HepG2 (cell line): ENCODE data around the gene ZNF677. TPM values are rescaled to one million over a fixed set of nuclear protein-coding genes. Genes with fewer than 3 reads are reported as not detected.

Experiments
- ATAC-seq: fragments of 200-7000 bp; cut with Tn5 transposase; 3 replicates; pipeline ENCODE4 v1.9.1; 2020; ENCODE audit warnings: mild to moderate bottlenecking, moderate library complexity
- BruUV-seq: library from RNA; stranded (reverse); fragments of 400-500 nt; replicated peaks from 2 replicates; lab custom pipeline; 2021; lab: Mats Ljungman, UMichigan
- CTCF ChIA-PET: fragments of 300-600 bp; formaldehyde crosslinking; extraction: SDS; loops from one replicate; lab custom pipeline; 2021; ENCODE audit warnings: low total read pairs, inconsistent platforms, low intra/inter-chr PET ratio; lab: Yijun Ruan, JAX
- POLR2A ChIA-PET: fragments of 350-600 bp; sonication (Branson Sonifier 250); formaldehyde crosslinking; loops from one replicate; lab custom pipeline; 2020; ENCODE audit warnings: antibody characterized with exemption, inconsistent platforms; lab: Yijun Ruan, JAX
- DNase-seq: peaks from one replicate; pipeline ENCODE4 v3.0.0-alpha.2; 2015; ENCODE audit warnings: low spot score
- FAIRE-seq: peaks from 3 replicates; lab custom pipeline; 2011; peaks lifted over from hg19 to GRCh38; lab: Jason Lieb, UNC
- H2AFZ ChIP-seq: one replicate; pipeline ENCODE4 v1.6.1; 2011; ENCODE audit warnings: low read length, inconsistent platforms
- H3K27ac ChIP-seq: fragments of 300-600 bp; 3 replicates; pipeline ENCODE4 v1.8.0; 2011; ENCODE audit warnings: mixed run types, mild to moderate bottlenecking, mixed read lengths, low read length, inconsistent platforms; ENCODE audit not compliant: insufficient read depth; ENCODE audit errors: extremely low read length
- H3K27me3 ChIP-seq, 2 experiments: fragments of 200-600 bp in 1 of 2; 2 replicates in 1 of 2; 3 replicates in 1 of 2; pipeline versions ENCODE4 v1.6.0 to v1.8.0; 2011; ENCODE audit warnings: low read length in 2 of 2, mild to moderate bottlenecking in 2 of 2, moderate library complexity in 2 of 2, inconsistent platforms in 1 of 2; ENCODE audit not compliant: insufficient read depth in 2 of 2, control insufficient read depth in 1 of 2
- H3K36me3 ChIP-seq, 2 experiments: fragments of 200-600 bp in 1 of 2; replicated peaks in 1 of 2; 2 replicates in 1 of 2; 3 replicates in 1 of 2; pipeline versions ENCODE4 v1.5.1 to v1.8.0; 2011; ENCODE audit warnings: low read length in 2 of 2, inconsistent platforms in 1 of 2; ENCODE audit not compliant: insufficient read depth in 2 of 2, control insufficient read depth in 1 of 2
- H3K4me1 ChIP-seq: 2 replicates; pipeline ENCODE4 v1.5.1; 2012; ENCODE audit warnings: low read length, inconsistent platforms; ENCODE audit not compliant: insufficient read depth
- H3K4me2 ChIP-seq: 2 replicates; pipeline ENCODE4 v1.6.0; 2011; ENCODE audit warnings: low read depth, low read length, inconsistent platforms
- H3K4me3 ChIP-seq, 3 experiments: fragments of 200-600 bp in 1 of 3; sonication (generic), shearing (Covaris generic) in 1 of 3; replicated peaks in 1 of 3; 2 replicates each; pipeline ENCODE4 v1.5.1; 2011 to 2016; ENCODE audit warnings: low read length in 3 of 3, inconsistent platforms in 2 of 3, low read depth in 2 of 3, mild to moderate bottlenecking in 2 of 3, control low read depth in 1 of 3, mixed read lengths in 1 of 3; ENCODE audit not compliant: insufficient read depth in 1 of 3
- H3K79me2 ChIP-seq: one replicate; pipeline ENCODE4 v1.6.1; 2011; ENCODE audit warnings: low read length, inconsistent platforms; ENCODE audit not compliant: insufficient read depth
- H3K9ac ChIP-seq: 2 replicates; pipeline ENCODE4 v1.6.0; 2011; ENCODE audit warnings: mild to moderate bottlenecking, low read depth, low read length, inconsistent platforms; ENCODE audit not compliant: insufficient read depth
- H3K9me3 ChIP-seq: 2 replicates; pipeline ENCODE4 v1.5.1; 2012; ENCODE audit warnings: mild to moderate bottlenecking, low read length
- H4K20me1 ChIP-seq: 2 replicates; pipeline ENCODE4 v1.6.0; 2011; ENCODE audit warnings: inconsistent platforms, mild to moderate bottlenecking, low read length, moderate library complexity; ENCODE audit not compliant: insufficient read depth
- GATAD2A ChIP-seq: IDR thresholded peaks from 2 replicates; pipeline ENCODE4 v1.6.1; 2016
- KDM3A ChIP-seq: IDR thresholded peaks from 2 replicates; pipeline ENCODE4 v1.6.1; 2018; ENCODE audit warnings: low read depth, missing compliant biosample characterization
- KLF16 ChIP-seq, 2 experiments: sonication (generic) in 1 of 2; formaldehyde crosslinking in 1 of 2; IDR thresholded peaks; 2 replicates each; pipeline versions ENCODE4 v1.6.1 to v1.8.0; 2016 to 2023; ENCODE audit warnings: missing genetic modification reagents in 2 of 2, missing compliant biosample characterization in 1 of 2
- NCOR1 ChIP-seq: fragments of 200-600 bp; sonication (generic); IDR thresholded peaks from 2 replicates; pipeline ENCODE4 v1.7.0; 2017; ENCODE audit warnings: antibody characterized with exemption, low read length, borderline replicate concordance
- PLRG1 ChIP-seq: fragments of 450-650 bp; conservative IDR thresholded peaks from 2 replicates; pipeline ENCODE4 v1.6.1; 2016
- SKI ChIP-seq: fragments of 450-650 bp; IDR thresholded peaks from one replicate; pipeline ENCODE4 v1.6.1; 2018; ENCODE audit warnings: mild to moderate bottlenecking; ENCODE audit not compliant: partially characterized antibody
- SUZ12 ChIP-seq: fragments of 150-350 bp; IDR thresholded peaks from 2 replicates; pipeline ENCODE4 v1.6.1; 2014; ENCODE audit warnings: low read depth, low read length
- ZNF12 ChIP-seq: sonication (generic); formaldehyde crosslinking; IDR thresholded peaks from 2 replicates; pipeline ENCODE4 v1.5.0; 2020; ENCODE audit warnings: missing genetic modification reagents
- ZNF768 ChIP-seq: sonication (generic); formaldehyde crosslinking; IDR thresholded peaks from 2 replicates; pipeline ENCODE4 v1.4.0; 2020; ENCODE audit warnings: missing genetic modification reagents
- ZNF83 ChIP-seq: sonication (generic); formaldehyde crosslinking; IDR thresholded peaks from 2 replicates; pipeline ENCODE4 v1.4.0; 2020; ENCODE audit warnings: missing genetic modification reagents, mild to moderate bottlenecking, borderline replicate concordance
- WGBS: methylation state at CpG from one replicate; pipeline ENCODE4 v1.1.6; 2017; ENCODE audit warnings: low lambda C conversion rate; 5-methylcytosine and 5-hydroxymethylcytosine counted together
- in situ Hi-C: cut with HindIII; loops from 2 replicates; pipeline ENCODE4 v1.10.0; 2017; ENCODE audit warnings: low pct_unique_long_range_greater_than_20kb; ENCODE audit not compliant: extremely low pct_ligation_motif_present
- intact Hi-C: fragments of 100-400 bp; cut with micrococcal nuclease; formaldehyde crosslinking; loops from one replicate; pipeline ENCODE4 v1.10.0; 2022; ENCODE audit not compliant: unreplicated experiment
- polyA plus RNA-seq, 8 experiments: library from polyadenylated mRNA; depleted of rRNA in 3 of 8; stranded (reverse) in 7 of 8; unstranded in 1 of 8; fragments of >200 nt; fragmentation: Illumina TruSeq in 4 of 8; extraction: Trizol in 4 of 8; gene quantifications; 2 replicates each; pipeline versions ENCODE4 v1.2.1 to v1.2.3, GENCODE V29; 2011 to 2016; ENCODE audit warnings: low read depth in 4 of 8, missing spikeins in 1 of 8, mixed read lengths in 1 of 8; ENCODE audit not compliant: insufficient read depth in 1 of 8
- total RNA-seq, 5 experiments: library from RNA; depleted of rRNA; stranded (reverse); fragments of >200 nt; fragmentation: Illumina TruSeq; extraction: Trizol; gene quantifications; 2 replicates each; pipeline ENCODE4 v1.2.3, GENCODE V29; 2016; ENCODE audit warnings: low read depth in 1 of 5
- TF ChIP-seq, protein P1 (sequence below): sonication (generic); formaldehyde crosslinking; IDR thresholded peaks from 2 replicates; pipeline ENCODE4 v1.5.0; 2020; ENCODE audit warnings: mild to moderate bottlenecking, missing genetic modification reagents
- TF ChIP-seq, protein P2 (sequence below): sonication (generic); formaldehyde crosslinking; IDR thresholded peaks from 2 replicates; pipeline ENCODE4 v1.8.0; 2022; ENCODE audit warnings: missing genetic modification reagents, mild to moderate bottlenecking, moderate library complexity, borderline replicate concordance
- TF ChIP-seq, protein P3 (sequence below): sonication (generic); formaldehyde crosslinking; IDR thresholded peaks from 2 replicates; pipeline ENCODE4 v1.5.1; 2020; ENCODE audit warnings: missing genetic modification reagents, mild to moderate bottlenecking, borderline replicate concordance

The ZNF677 gene
- total and polyA plus RNA-seq, 2 of the 13 experiments (the other 11 are each of a cell fraction or from before 2014, with no cell fraction given) = not detected

DNA sequence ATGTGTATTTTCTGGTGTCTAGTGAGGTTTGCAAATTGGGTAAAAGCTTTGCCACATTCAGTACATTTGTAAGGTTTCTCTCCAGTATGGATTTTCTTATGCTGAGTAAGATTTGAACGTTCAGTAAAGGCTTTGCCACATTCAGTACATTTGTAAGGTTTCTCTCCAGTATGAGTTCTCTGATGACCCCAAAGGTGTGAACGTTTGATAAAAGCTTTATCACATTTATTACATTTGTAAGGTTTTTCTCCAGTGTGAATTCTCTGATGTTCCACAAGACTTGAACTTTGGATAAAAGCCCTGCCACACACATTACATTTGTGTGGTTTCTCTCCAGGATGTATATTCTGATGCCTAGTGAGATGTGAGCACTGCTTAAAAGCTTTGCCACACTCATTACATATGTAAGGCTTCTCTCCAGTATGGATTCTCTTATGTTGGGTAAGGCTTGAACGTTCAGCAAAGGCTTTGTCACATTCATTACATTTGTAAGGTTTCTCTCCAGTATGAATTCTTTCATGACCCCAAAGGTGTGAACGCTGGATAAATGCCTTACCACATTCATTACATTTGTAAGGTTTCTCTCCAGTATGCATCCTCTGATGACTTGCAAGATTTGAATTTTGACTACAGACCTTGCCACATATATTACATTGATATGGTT is 17.4 kb downstream of the ZNF677 start:
- DNase-seq (no peak), ATAC-seq (no peak), FAIRE-seq (no peak)
- Histone ChIP-seq H4K20me1 (no peaks in the 10 kb centered on the region), H2AFZ (no peak overlapping the region), H3K27ac (no peak overlapping the region), H3K4me1 (no peaks in the 10 kb centered on the region), H3K36me3 (no peaks in the 10 kb centered on the region), H3K4me3 (no peak overlapping the region), H3K9me3 (peaks cover 93% of the 10 kb centered on the region), H3K79me2 (no peaks in the 10 kb centered on the region), H3K27me3 (no peaks in the 10 kb centered on the region; a peak in 1 of 5 replicates), H3K9ac (no peak overlapping the region), H3K4me2 (no peak overlapping the region)
- POLR2A ChIA-PET = no interaction called here
- no TSS peak for BruUV-seq
- CTCF ChIA-PET = no interaction called here
- WGBS = 15% methylated on average over 4 of the region's 4 CpGs
- in situ Hi-C loops = no loop called here
- intact Hi-C loops = no loop called here
- no peak for TF ChIP-seq KLF16 (CRISPR knock-in tag; IDR thresholded peaks at IDR 0.05)
- TF ChIP-seq, protein P1, sequence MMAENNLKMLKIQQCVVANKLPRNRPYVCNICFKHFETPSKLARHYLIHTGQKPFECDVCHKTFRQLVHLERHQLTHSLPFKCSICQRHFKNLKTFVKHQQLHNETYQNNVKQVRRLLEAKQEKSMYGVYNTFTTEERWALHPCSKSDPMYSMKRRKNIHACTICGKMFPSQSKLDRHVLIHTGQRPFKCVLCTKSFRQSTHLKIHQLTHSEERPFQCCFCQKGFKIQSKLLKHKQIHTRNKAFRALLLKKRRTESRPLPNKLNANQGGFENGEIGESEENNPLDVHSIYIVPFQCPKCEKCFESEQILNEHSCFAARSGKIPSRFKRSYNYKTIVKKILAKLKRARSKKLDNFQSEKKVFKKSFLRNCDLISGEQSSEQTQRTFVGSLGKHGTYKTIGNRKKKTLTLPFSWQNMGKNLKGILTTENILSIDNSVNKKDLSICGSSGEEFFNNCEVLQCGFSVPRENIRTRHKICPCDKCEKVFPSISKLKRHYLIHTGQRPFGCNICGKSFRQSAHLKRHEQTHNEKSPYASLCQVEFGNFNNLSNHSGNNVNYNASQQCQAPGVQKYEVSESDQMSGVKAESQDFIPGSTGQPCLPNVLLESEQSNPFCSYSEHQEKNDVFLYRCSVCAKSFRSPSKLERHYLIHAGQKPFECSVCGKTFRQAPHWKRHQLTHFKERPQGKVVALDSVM (CRISPR knock-in tag) = no peak
- no peak for TF ChIP-seq ZNF768 (CRISPR knock-in tag)
- no peak for TF ChIP-seq PLRG1
- TF ChIP-seq, protein P2, sequence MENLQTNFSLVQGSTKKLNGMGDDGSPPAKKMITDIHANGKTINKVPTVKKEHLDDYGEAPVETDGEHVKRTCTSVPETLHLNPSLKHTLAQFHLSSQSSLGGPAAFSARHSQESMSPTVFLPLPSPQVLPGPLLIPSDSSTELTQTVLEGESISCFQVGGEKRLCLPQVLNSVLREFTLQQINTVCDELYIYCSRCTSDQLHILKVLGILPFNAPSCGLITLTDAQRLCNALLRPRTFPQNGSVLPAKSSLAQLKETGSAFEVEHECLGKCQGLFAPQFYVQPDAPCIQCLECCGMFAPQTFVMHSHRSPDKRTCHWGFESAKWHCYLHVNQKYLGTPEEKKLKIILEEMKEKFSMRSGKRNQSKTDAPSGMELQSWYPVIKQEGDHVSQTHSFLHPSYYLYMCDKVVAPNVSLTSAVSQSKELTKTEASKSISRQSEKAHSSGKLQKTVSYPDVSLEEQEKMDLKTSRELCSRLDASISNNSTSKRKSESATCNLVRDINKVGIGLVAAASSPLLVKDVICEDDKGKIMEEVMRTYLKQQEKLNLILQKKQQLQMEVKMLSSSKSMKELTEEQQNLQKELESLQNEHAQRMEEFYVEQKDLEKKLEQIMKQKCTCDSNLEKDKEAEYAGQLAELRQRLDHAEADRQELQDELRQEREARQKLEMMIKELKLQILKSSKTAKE = no peak
- no peak for TF ChIP-seq KDM3A
- no peak for TF ChIP-seq SKI
- no peak for TF ChIP-seq NCOR1
- TF ChIP-seq ZNF12 (CRISPR knock-in tag) = no peak
- TF ChIP-seq, protein P3, sequence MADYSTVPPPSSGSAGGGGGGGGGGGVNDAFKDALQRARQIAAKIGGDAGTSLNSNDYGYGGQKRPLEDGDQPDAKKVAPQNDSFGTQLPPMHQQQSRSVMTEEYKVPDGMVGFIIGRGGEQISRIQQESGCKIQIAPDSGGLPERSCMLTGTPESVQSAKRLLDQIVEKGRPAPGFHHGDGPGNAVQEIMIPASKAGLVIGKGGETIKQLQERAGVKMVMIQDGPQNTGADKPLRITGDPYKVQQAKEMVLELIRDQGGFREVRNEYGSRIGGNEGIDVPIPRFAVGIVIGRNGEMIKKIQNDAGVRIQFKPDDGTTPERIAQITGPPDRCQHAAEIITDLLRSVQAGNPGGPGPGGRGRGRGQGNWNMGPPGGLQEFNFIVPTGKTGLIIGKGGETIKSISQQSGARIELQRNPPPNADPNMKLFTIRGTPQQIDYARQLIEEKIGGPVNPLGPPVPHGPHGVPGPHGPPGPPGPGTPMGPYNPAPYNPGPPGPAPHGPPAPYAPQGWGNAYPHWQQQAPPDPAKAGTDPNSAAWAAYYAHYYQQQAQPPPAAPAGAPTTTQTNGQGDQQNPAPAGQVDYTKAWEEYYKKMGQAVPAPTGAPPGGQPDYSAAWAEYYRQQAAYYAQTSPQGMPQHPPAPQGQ (CRISPR knock-in tag) = no peak
- TF ChIP-seq ZNF83 (CRISPR knock-in tag) = no peak
- no peak for TF ChIP-seq GATAD2A (CRISPR knock-in tag)
- TF ChIP-seq SUZ12 = no peak
